ENCODE measurements around the gene SNRNP70. TPM values are rescaled to one million over a fixed set of nuclear protein-coding genes. Genes with fewer than 3 reads are reported as not detected.

Gene SNRNP70
- total and polyA plus RNA-seq, 2 of the 13 experiments (the other 11 are each of a cell fraction or from before 2014, with no cell fraction given) = 150 to 210 TPM

- TF ChIP-seq MXI1 (IDR thresholded peaks at IDR 0.05; ENCODE audit: borderline replicate concordance, low read depth, low read length) = no peak
- peak; percentile 21; the same call in 1 of the 2 replicates for TF ChIP-seq ZNF572 (CRISPR knock-in tag; IDR thresholded peaks at IDR 0.05)
- TF ChIP-seq REL (CRISPR knock-in tag; conservative IDR thresholded peaks at IDR 0.05) = 0 out of 2 replicates have a peak, but pooled peaks have one; percentile 3
- TF ChIP-seq ZNF44 (CRISPR knock-in tag; IDR thresholded peaks at IDR 0.05) = 0 out of 2 replicates have a peak, but pooled peaks have one; percentile 41
- peak; percentile 2 for TF ChIP-seq ZEB1 (IDR thresholded peaks at IDR 0.05; ENCODE audit: insufficient replicate concordance, low read depth)
- TF ChIP-seq ZNF275 (CRISPR knock-in tag; IDR thresholded peaks at IDR 0.05; ENCODE audit: borderline replicate concordance) = peak; percentile 25; the same call in 1 of the 2 replicates
- peak in 1 of 2 experiments; percentile 10; a peak in 1 of 4 replicates for TF ChIP-seq ATF4 (CRISPR knock-in tag; IDR thresholded peaks at IDR 0.05)
- no peak for TF ChIP-seq GABPA (IDR thresholded peaks at IDR 0.05; ENCODE audit: low read depth, low read length)
- TF ChIP-seq GABPA (CRISPR knock-in tag; IDR thresholded peaks at IDR 0.05; ENCODE audit: low read depth) = peak; percentile 10; the same call in 1 of the 2 replicates
- peak; percentile 53; the same call in 1 of the 2 replicates for TF ChIP-seq ZNF709 (CRISPR knock-in tag; IDR thresholded peaks at IDR 0.05)
- 0 out of 2 replicates have a peak, but pooled peaks have one; percentile 29 for TF ChIP-seq ZFP41 (CRISPR knock-in tag; IDR thresholded peaks at IDR 0.05; ENCODE audit: borderline replicate concordance)
- no peak for TF ChIP-seq TRAFD1 (CRISPR knock-in tag; IDR thresholded peaks at IDR 0.05; ENCODE audit: borderline replicate concordance)
- no peak for TF ChIP-seq SRSF1 (optimal IDR thresholded peaks at IDR 0.05; ENCODE audit: low read depth, low read length)
- TF ChIP-seq PRDM4 (CRISPR knock-in tag; IDR thresholded peaks at IDR 0.05; ENCODE audit: borderline replicate concordance) = 0 out of 2 replicates have a peak, but pooled peaks have one; percentile 16
- peak; percentile 2; the same call in 1 of the 2 replicates for TF ChIP-seq ZXDC (CRISPR knock-in tag; IDR thresholded peaks at IDR 0.05)
- TF ChIP-seq ZNF280D (CRISPR knock-in tag; IDR thresholded peaks at IDR 0.05) = 0 out of 2 replicates have a peak, but pooled peaks have one; percentile 1
Observed at GRCh38 chr19:49149652-49150105, 64.4 kb downstream of the SNRNP70 start (continued).
